GM12878 (cell line): ENCODE results near the gene ASB7. TPM values are rescaled to one million over a fixed set of nuclear protein-coding genes. Genes with fewer than 3 reads are reported as not detected.

Source experiments
- ATAC-seq: fragments of 200-7000 bp; cut with Tn5 transposase; 3 replicates; pipeline ENCODE4 v1.9.1; 2020; ENCODE audit warnings: mild to moderate bottlenecking, moderate library complexity
- BruUV-seq: library from RNA; stranded (reverse); fragments of 400-500 nt; replicated peaks from 2 replicates; lab custom pipeline; 2021; lab: Mats Ljungman, UMichigan
- CTCF ChIA-PET: fragments of 300-600 bp; sonication (Branson Sonifier 250); formaldehyde crosslinking; extraction: SDS; loops from one replicate; lab custom pipeline; 2021; ENCODE audit warnings: inconsistent platforms; lab: Yijun Ruan, JAX
- POLR2A ChIA-PET: fragments of 350-600 bp; formaldehyde crosslinking; extraction: SDS; loops from one replicate; lab custom pipeline; 2021; ENCODE audit warnings: inconsistent platforms; lab: Charles Lee
- RAD21 ChIA-PET: fragments of 300-600 bp; sonication (Branson Sonifier 250); formaldehyde crosslinking; loops from one replicate; lab custom pipeline; 2023; ENCODE audit warnings: antibody characterized with exemption; ENCODE audit not compliant: unreplicated experiment; lab: Charles Lee
- SMC1A ChIA-PET: fragments of 300-600 bp; sonication (Branson Sonifier 250); formaldehyde crosslinking; loops from one replicate; lab custom pipeline; 2023; ENCODE audit not compliant: unreplicated experiment, uncharacterized antibody; lab: Charles Lee
- DNase-seq: peaks from one replicate; pipeline ENCODE4 v3.0.0-alpha.2; 2011; ENCODE audit warnings: low read depth, low spot score
- FAIRE-seq: peaks from 3 replicates; lab custom pipeline; 2011; peaks lifted over from hg19 to GRCh38; lab: Jason Lieb, UNC
- H2AFZ ChIP-seq: 2 replicates; pipeline ENCODE4 v1.6.0; 2011; ENCODE audit warnings: low read depth, low read length, control low read depth; ENCODE audit not compliant: control insufficient read depth
- H3K27ac ChIP-seq: 2 replicates; pipeline ENCODE4 v1.5.1; 2011; ENCODE audit warnings: control low read depth; ENCODE audit not compliant: control insufficient read depth, insufficient read depth
- H3K27me3 ChIP-seq, 2 experiments: replicated peaks in 1 of 2; 2 replicates each; pipeline versions ENCODE4 v1.6.0 to v1.6.1; 2011; ENCODE audit warnings: low read length in 1 of 2; ENCODE audit not compliant: control insufficient read depth in 2 of 2, insufficient read depth in 2 of 2
- H3K36me3 ChIP-seq, 2 experiments: 2 replicates each; pipeline ENCODE4 v1.5.1; 2011; ENCODE audit warnings: low read length in 1 of 2; ENCODE audit not compliant: control insufficient read depth in 2 of 2, insufficient read depth in 2 of 2
- H3K4me1 ChIP-seq: 2 replicates; pipeline ENCODE4 v1.6.1; 2011; ENCODE audit warnings: mild to moderate bottlenecking, low read length, moderate library complexity, mixed read lengths; ENCODE audit not compliant: control insufficient read depth, insufficient read depth
- H3K4me2 ChIP-seq: 2 replicates; pipeline ENCODE4 v1.6.0; 2011; ENCODE audit warnings: control low read depth; ENCODE audit not compliant: control insufficient read depth, insufficient read depth
- H3K4me3 ChIP-seq: fragments of 200-600 bp; sonication (generic); 2 replicates; pipeline ENCODE4 v1.5.1; 2016
- H3K79me2 ChIP-seq: 2 replicates; pipeline ENCODE4 v1.6.0; 2011; ENCODE audit warnings: low read length; ENCODE audit not compliant: control insufficient read depth, insufficient read depth
- H3K9ac ChIP-seq: 2 replicates; pipeline ENCODE4 v1.8.0; 2011; ENCODE audit warnings: low read length, control low read depth, mixed read lengths; ENCODE audit not compliant: control insufficient read depth, insufficient read depth
- H3K9me3 ChIP-seq: replicated peaks from 3 replicates; pipeline ENCODE4 v1.5.1; 2011; ENCODE audit warnings: mild to moderate bottlenecking, low read length; ENCODE audit not compliant: control insufficient read depth, insufficient read depth
- H4K20me1 ChIP-seq: 2 replicates; pipeline ENCODE4 v1.6.0; 2011; ENCODE audit not compliant: control insufficient read depth, insufficient read depth
- MAX ChIP-seq: IDR thresholded peaks from 2 replicates; pipeline ENCODE4 v1.6.1; 2012; ENCODE audit warnings: low read depth, low read length, improper control_type of control experiment
- MXI1 ChIP-seq: fragments of 150-350 bp; IDR thresholded peaks from 2 replicates; pipeline ENCODE4 v1.6.1; 2011; ENCODE audit warnings: low read depth, mild to moderate bottlenecking, inconsistent platforms, low read length, improper control_type of control experiment
- NRF1 ChIP-seq: conservative IDR thresholded peaks from 2 replicates; pipeline ENCODE4 v1.6.1; 2011; ENCODE audit warnings: mild to moderate bottlenecking, low read depth, low read length, improper control_type of control experiment
- PKNOX1 ChIP-seq: fragments of 450-650 bp; IDR thresholded peaks from 2 replicates; pipeline ENCODE4 v1.6.1; 2016; ENCODE audit warnings: mild to moderate bottlenecking
- POLR2AphosphoS5 ChIP-seq: IDR thresholded peaks from 2 replicates; pipeline ENCODE4 v1.6.1; 2011; ENCODE audit warnings: mild to moderate bottlenecking, low read length, inconsistent platforms
- RBBP5 ChIP-seq: fragments of 200-600 bp; sonication (generic); conservative IDR thresholded peaks from 2 replicates; pipeline ENCODE4 v1.6.1; 2016
- ZBTB11 ChIP-seq: fragments of 450-650 bp; formaldehyde crosslinking; IDR thresholded peaks from 2 replicates; pipeline ENCODE4 v1.5.0; 2022; ENCODE audit warnings: mild to moderate bottlenecking, missing genetic modification characterization
- WGBS: methylation state at CpG from one replicate; pipeline ENCODE4 v1.1.6; 2016; ENCODE audit warnings: low lambda C conversion rate; ENCODE audit not compliant: insufficient replicate concordance, insufficient coverage; ENCODE audit errors: missing lambda C conversion rate; 5-methylcytosine and 5-hydroxymethylcytosine counted together
- in situ Hi-C: fragments of 300-500 bp; cut with MboI; formaldehyde crosslinking; loops from 9 replicates; pipeline ENCODE4 v1.14.3; 2018; ENCODE audit warnings: mixed read lengths
- intact Hi-C: fragments of 100-400 bp; cut with micrococcal nuclease; formaldehyde crosslinking; loops from one replicate; pipeline ENCODE4 v1.14.2; 2022; ENCODE audit not compliant: unreplicated experiment
- polyA plus RNA-seq, 11 experiments: library from polyadenylated mRNA; depleted of rRNA in 4 of 11; unstranded in 6 of 11; stranded (reverse) in 5 of 11; fragments of >200 nt; fragmentation: Nextera tagmentation in 4 of 11; fragmentation: Illumina TruSeq in 1 of 11; extraction: Ambion mirVana in 4 of 11; extraction: Trizol in 1 of 11; gene quantifications; 1 replicate in 1 of 11; 2 replicates in 10 of 11; pipeline versions ENCODE4 v1.2.1 to v1.2.3, GENCODE V29; 2011 to 2016; ENCODE audit warnings: inconsistent platforms in 2 of 11, missing spikeins in 2 of 11, low read depth in 1 of 11
- total RNA-seq, 4 experiments: library from RNA; depleted of rRNA in 3 of 4; stranded (reverse); fragments of >200 nt in 3 of 4; fragmentation: Illumina TruSeq in 1 of 4; extraction: Trizol in 1 of 4; gene quantifications; 2 replicates each; pipeline versions ENCODE4 v1.2.1 to v1.2.3, GENCODE V29; 2013 to 2021

ASB7 gene
- total and polyA plus RNA-seq, 10 of the 15 experiments (the other 5 are each of a cell fraction or from before 2014, with no cell fraction given), result 2.7 to 13.9 (median 8.6) TPM

- TF ChIP-seq MAX (no peak), ZBTB11 (no peak), NRF1 (no peak)
Measured at GRCh38 chr15:100592898-100593297, 9.5 kb upstream of the ASB7 start (continued).

- H3K4me3 ChIP-seq, result no peak overlapping the region
- peaks cover 0 to 2% of the 10 kb centered on the region in 2 experiments; a peak in 1 of 4 replicates for H3K36me3 ChIP-seq
- WGBS, result 98% methylated on average over 2 of the region's 2 CpGs
- RAD21 ChIA-PET, result no interaction called here
- peaks cover 19% of the 10 kb centered on the region for H3K4me1 ChIP-seq
- H4K20me1 ChIP-seq, result no peaks in the 10 kb centered on the region
- no peak overlapping the region for H3K27ac ChIP-seq
- TF ChIP-seq PKNOX1 (no peak), POLR2AphosphoS5 (no peak), MXI1 (no peak), RBBP5 (no peak), MAX (no peak)
- TF ChIP-seq, all 136 proteins: peak for 0
- peaks cover 44% of the 10 kb centered on the region for H3K79me2 ChIP-seq
- H3K9ac ChIP-seq, result no peak overlapping the region
- no peak overlapping the region for H2AFZ ChIP-seq
- no peak for FAIRE-seq
- ATAC-seq, result no peak
- no peak for DNase-seq
- POLR2A ChIA-PET, result no interaction called here
- H3K27me3 ChIP-seq, result no peaks in the 10 kb centered on the region
- SMC1A ChIA-PET, result no interaction called here
- CTCF ChIA-PET, result interaction anchor here (1.1 to 1.3 kb wide), 2 partner anchors 11 to 21 kb away, joined by 3 to 4 read pairs; no protein-coding TSS in a partner anchor
- no peak overlapping the region for H3K4me2 ChIP-seq
- no TSS peak for BruUV-seq
- intact Hi-C loops, result no loop called here
- H3K9me3 ChIP-seq, result peaks cover 11% of the 10 kb centered on the region
- in situ Hi-C loops, result loop anchor here (10.0 kb wide), 1 partner anchor 659 kb away; no protein-coding TSS in a partner anchor
Measured at GRCh38 chr15:100593431-100593830, 9.0 kb upstream of the ASB7 start.
